KMS-11 (cell line): ENCODE results near the gene IL17RC.
"Not testable (repeated sequence)": the region's sequence is repeated elsewhere in the genome, so short reads cannot be mapped to it uniquely, and the experiment has no call there.

ENCODE experiments used
- H2AFZ ChIP-seq: fragments of 200-600 bp; sonication (generic); 2 replicates; pipeline ENCODE4 v1.6.1; 2016; ENCODE audit warnings: antibody characterized with exemption, mixed run types, low read depth
- H3K27ac ChIP-seq: fragments of 200-600 bp; sonication (generic); 2 replicates; pipeline ENCODE4 v1.6.1; 2016; ENCODE audit warnings: mild to moderate bottlenecking, mixed run types
- H3K27me3 ChIP-seq: fragments of 200-600 bp; sonication (generic); 2 replicates; pipeline ENCODE4 v1.6.1; 2017; ENCODE audit warnings: mild to moderate bottlenecking, low read depth, mixed run types, moderate library complexity; ENCODE audit not compliant: insufficient read depth
- H3K36me3 ChIP-seq: fragments of 200-600 bp; sonication (generic); 2 replicates; pipeline ENCODE4 v1.6.1; 2017; ENCODE audit warnings: mild to moderate bottlenecking, mixed run types; ENCODE audit not compliant: insufficient read depth
- H3K4me1 ChIP-seq: fragments of 200-600 bp; sonication (generic); 2 replicates; pipeline ENCODE4 v1.6.1; 2016; ENCODE audit warnings: mild to moderate bottlenecking, low read depth, mixed run types; ENCODE audit not compliant: poor library complexity, severe bottlenecking
- H3K4me2 ChIP-seq: fragments of 200-600 bp; sonication (generic); 2 replicates; pipeline ENCODE4 v1.7.0; 2016; ENCODE audit warnings: mild to moderate bottlenecking, mixed run types
- H3K4me3 ChIP-seq: fragments of 200-600 bp; sonication (generic); IDR thresholded peaks from 2 replicates; pipeline ENCODE4 v1.6.1; 2017; ENCODE audit warnings: low read depth, low read length, mixed read lengths; ENCODE audit not compliant: insufficient read depth
- H3K79me2 ChIP-seq: fragments of 200-600 bp; sonication (generic); 2 replicates; pipeline ENCODE4 v1.6.1; 2016; ENCODE audit warnings: low read depth, mixed run types; ENCODE audit not compliant: insufficient read depth
- H3K9ac ChIP-seq: fragments of 200-600 bp; sonication (generic); 2 replicates; pipeline ENCODE4 v1.6.1; 2016; ENCODE audit warnings: mild to moderate bottlenecking, mixed run types
- H4K20me1 ChIP-seq: fragments of 200-600 bp; sonication (generic); 2 replicates; pipeline ENCODE4 v1.6.1; 2016; ENCODE audit warnings: mild to moderate bottlenecking, mixed run types; ENCODE audit not compliant: insufficient read depth
- TF ChIP-seq, protein P1 (sequence below): fragments of 200-600 bp; sonication (generic); conservative IDR thresholded peaks from 2 replicates; pipeline ENCODE4 v1.6.1; 2017; ENCODE audit warnings: low read depth, mild to moderate bottlenecking, antibody characterized with exemption, low read length, moderate library complexity, mixed read lengths

Gene IL17RC

DNA sequence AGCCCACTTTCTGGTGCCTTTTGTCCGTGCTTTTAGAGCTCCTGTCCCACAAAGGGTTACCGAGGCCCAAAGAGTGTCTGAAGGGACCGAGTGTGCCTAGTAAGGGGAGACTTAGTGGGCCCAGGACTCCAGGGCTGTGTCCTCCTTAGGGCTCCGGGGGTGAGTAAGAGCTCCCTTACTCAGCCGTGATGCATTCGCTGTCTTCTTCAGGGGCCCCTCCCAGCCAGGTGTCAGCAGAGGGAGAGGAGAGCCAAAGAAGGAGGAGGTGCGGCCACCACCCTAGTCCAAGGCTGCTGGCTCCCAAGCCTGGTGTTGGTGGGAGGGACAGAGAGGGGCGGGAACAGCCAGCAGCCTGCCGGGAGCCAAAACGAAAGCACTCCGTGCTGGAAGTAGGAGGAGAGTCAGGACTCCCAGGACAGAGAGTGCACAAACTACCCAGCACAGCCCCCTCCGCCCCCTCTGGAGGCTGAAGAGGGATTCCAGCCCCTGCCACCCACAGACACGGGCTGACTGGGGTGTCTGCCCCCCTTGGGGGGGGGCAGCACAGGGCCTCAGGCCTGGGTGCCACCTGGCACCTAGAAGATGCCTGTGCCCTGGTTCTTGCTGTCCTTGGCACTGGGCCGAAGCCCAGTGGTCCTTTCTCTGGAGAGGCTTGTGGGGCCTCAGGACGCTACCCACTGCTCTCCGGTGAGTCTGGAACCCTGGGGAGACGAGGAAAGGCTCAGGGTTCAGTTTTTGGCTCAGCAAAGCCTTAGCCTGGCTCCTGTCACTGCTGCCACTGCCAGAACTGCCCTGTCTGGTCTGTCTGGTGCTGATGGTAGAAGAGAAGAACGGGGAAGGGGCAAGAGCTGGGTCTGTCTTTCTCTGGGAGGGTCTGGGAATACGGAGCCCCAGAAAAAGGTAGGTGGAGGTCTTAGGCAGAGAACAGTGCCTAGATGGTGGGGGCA, at the start of gene IL17RC:
Gene IL17RC, plus strand, starts transcription at position 365 of the 947 bp plus-strand sequence. Its CDS starts 218 bp downstream, at position 583.
- TF ChIP-seq, protein P1, sequence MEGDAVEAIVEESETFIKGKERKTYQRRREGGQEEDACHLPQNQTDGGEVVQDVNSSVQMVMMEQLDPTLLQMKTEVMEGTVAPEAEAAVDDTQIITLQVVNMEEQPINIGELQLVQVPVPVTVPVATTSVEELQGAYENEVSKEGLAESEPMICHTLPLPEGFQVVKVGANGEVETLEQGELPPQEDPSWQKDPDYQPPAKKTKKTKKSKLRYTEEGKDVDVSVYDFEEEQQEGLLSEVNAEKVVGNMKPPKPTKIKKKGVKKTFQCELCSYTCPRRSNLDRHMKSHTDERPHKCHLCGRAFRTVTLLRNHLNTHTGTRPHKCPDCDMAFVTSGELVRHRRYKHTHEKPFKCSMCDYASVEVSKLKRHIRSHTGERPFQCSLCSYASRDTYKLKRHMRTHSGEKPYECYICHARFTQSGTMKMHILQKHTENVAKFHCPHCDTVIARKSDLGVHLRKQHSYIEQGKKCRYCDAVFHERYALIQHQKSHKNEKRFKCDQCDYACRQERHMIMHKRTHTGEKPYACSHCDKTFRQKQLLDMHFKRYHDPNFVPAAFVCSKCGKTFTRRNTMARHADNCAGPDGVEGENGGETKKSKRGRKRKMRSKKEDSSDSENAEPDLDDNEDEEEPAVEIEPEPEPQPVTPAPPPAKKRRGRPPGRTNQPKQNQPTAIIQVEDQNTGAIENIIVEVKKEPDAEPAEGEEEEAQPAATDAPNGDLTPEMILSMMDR: no peak
- Histone ChIP-seq H3K4me2 (peak within 1 kb of the TSS; percentile 53), H3K4me3 (no peak within 1 kb of the TSS), H4K20me1 (no peaks in the 10 kb centered on the region), H2AFZ (peak within 1 kb of the TSS; percentile 67), H3K36me3 (no peaks in the 10 kb centered on the region), H3K27ac (peak within 1 kb of the TSS; percentile 44; the same call in 1 of the 2 replicates), H3K9ac (peak within 1 kb of the TSS; percentile 76; the same call in 1 of the 2 replicates), H3K79me2 (no peaks in the 10 kb centered on the region), H3K27me3 (no peaks in the 10 kb centered on the region), H3K4me1 (peaks cover 29% of the 10 kb centered on the region)

- Histone ChIP-seq H3K36me3 (no peaks in the 10 kb centered on the region), H4K20me1 (no peaks in the 10 kb centered on the region), H3K4me3 (no peak overlapping the region), H3K4me2 (no peak overlapping the region), H3K27me3 (no peaks in the 10 kb centered on the region), H3K9ac (no peak overlapping the region), H3K79me2 (no peaks in the 10 kb centered on the region), H3K4me1 (no peaks in the 10 kb centered on the region), H2AFZ (no peak overlapping the region), H3K27ac (no peak overlapping the region)
- TF ChIP-seq, protein P1: no peak
Observed at GRCh38 chr3:9867106-9867505, 49.8 kb upstream of the IL17RC start.

DNA sequence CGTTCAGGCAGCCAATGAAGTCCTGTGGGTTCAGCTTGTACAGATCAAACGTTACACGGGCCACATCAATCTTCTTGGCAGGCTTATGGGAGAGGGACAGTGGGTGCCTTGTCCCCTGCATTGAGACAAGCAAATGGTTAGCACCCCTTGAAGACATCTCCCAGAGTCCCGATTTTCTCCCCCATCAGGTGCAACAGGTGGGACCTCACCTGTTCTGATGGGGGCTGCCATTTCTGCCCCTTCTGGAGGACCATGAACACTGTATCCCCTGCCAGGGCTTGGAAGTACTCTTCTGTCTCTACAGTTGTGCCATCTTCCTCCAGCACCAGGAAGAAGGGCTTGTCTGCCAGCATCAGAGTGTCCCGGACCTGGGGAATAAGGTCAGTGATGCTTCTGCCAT, 46.9 kb upstream of the IL17RC start:
- no peaks in the 10 kb centered on the region for H3K79me2 ChIP-seq
- H3K27me3 ChIP-seq: no peaks in the 10 kb centered on the region
- H3K4me2 ChIP-seq: no peak overlapping the region
- no peak overlapping the region for H3K9ac ChIP-seq
- no peaks in the 10 kb centered on the region for H4K20me1 ChIP-seq
- H2AFZ ChIP-seq: no peak overlapping the region
- H3K4me1 ChIP-seq: no peaks in the 10 kb centered on the region
- no peak overlapping the region for H3K27ac ChIP-seq
- TF ChIP-seq, protein P1: no peak
- H3K36me3 ChIP-seq: no peaks in the 10 kb centered on the region
- no peak overlapping the region for H3K4me3 ChIP-seq

GRCh38 chr3:9870978-9871377, 45.9 kb upstream of the IL17RC start:
- no peak overlapping the region for H3K27ac ChIP-seq
- no peaks in the 10 kb centered on the region for H3K79me2 ChIP-seq
- no peak overlapping the region for H3K4me3 ChIP-seq
- TF ChIP-seq, protein P1: no peak
- no peaks in the 10 kb centered on the region for H4K20me1 ChIP-seq
- no peak overlapping the region for H3K9ac ChIP-seq
- no peak overlapping the region for H3K4me2 ChIP-seq
- no peak overlapping the region for H2AFZ ChIP-seq
- no peaks in the 10 kb centered on the region for H3K4me1 ChIP-seq
- no peaks in the 10 kb centered on the region for H3K27me3 ChIP-seq
- H3K36me3 ChIP-seq: no peaks in the 10 kb centered on the region

DNA sequence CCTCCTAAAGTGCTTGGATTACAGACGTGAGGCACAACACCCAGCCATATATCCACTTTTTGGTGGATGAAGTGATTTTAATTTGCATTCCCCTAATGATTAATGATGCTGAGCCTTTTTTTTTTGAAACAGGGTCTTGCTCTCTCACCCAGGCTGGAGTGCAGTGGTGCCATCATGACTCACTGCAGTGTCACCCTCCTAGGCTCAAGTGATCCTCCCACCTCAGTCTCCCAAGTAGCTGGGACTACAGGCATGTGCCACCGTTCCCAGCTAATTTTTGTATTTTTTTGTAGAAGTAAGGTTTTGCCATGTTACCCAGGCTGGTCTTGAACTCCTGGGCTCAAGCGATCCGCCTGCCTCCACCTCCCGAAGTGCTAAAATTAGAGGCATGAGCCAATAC, 44.8 kb upstream of the IL17RC start:
- not testable (repeated sequence) for H3K4me3 ChIP-seq, H3K79me2 ChIP-seq, H2AFZ ChIP-seq, H3K9ac ChIP-seq, H4K20me1 ChIP-seq, H3K36me3 ChIP-seq, H3K27me3 ChIP-seq, H3K27ac ChIP-seq, H3K4me1 ChIP-seq, H3K4me2 ChIP-seq
